Stimulated activated CD8-positive, alpha-beta memory T cell treated with anti-CD3 and anti-CD28 coated beads, Interleukin-15, amount 100 ng/mL, for 1 hour (primary cell): ENCODE results near the gene PAX7.
"Not testable (repeated sequence)": the region's sequence is repeated elsewhere in the genome, so short reads cannot be mapped to it uniquely, and the experiment has no call there.

Experiments
- DNase-seq: peaks from one replicate; pipeline ENCODE4 v3.0.0-alpha.2; 2020; ENCODE audit warnings: low read depth

The PAX7 gene

GRCh38 chr1:18760156-18760555 lies 129.5 kb downstream of the PAX7 start:
- no peak for DNase-seq

- no peak for DNase-seq
Measured at GRCh38 chr1:18761948-18762840, 131.5 kb downstream of the PAX7 start.

GRCh38 chr1:18764362-18764761 lies 133.7 kb downstream of the PAX7 start:
- DNase-seq = no peak

GRCh38 chr1:18765725-18766124 lies 135.1 kb downstream of the PAX7 start:
- no peak for DNase-seq

GRCh38 chr1:18766328-18766727 lies 135.7 kb downstream of the PAX7 start:
- no peak for DNase-seq

- not testable (repeated sequence) for DNase-seq
Measured at GRCh38 chr1:18767576-18767975, 136.9 kb downstream of the PAX7 start.

GRCh38 chr1:18768086-18768485 lies 137.4 kb downstream of the PAX7 start:
- DNase-seq = no peak

GRCh38 chr1:18769140-18769539 lies 138.5 kb downstream of the PAX7 start:
- DNase-seq = no peak

- no peak for DNase-seq
Measured at GRCh38 chr1:18770799-18771198, 140.2 kb downstream of the PAX7 start.

GRCh38 chr1:18773753-18774152 lies 143.1 kb downstream of the PAX7 start:
- no peak for DNase-seq

GRCh38 chr1:18775341-18775740 lies 144.7 kb downstream of the PAX7 start:
- DNase-seq = no peak

- no peak for DNase-seq
Measured at GRCh38 chr1:18776777-18777176, 146.1 kb downstream of the PAX7 start.

GRCh38 chr1:18778437-18778836 lies 147.8 kb downstream of the PAX7 start:
- DNase-seq = no peak

- no peak for DNase-seq
Measured at GRCh38 chr1:18781031-18781430, 150.4 kb downstream of the PAX7 start.

- no peak for DNase-seq
Measured at GRCh38 chr1:18783705-18784481, 153.2 kb downstream of the PAX7 start.

GRCh38 chr1:18784482-18784831 lies 153.8 kb downstream of the PAX7 start:
- DNase-seq = no peak

GRCh38 chr1:18786149-18786548 lies 155.5 kb downstream of the PAX7 start:
- DNase-seq = no peak

- DNase-seq = no peak
Measured at GRCh38 chr1:18787825-18788385, 157.3 kb downstream of the PAX7 start.

GRCh38 chr1:18789246-18789645 lies 158.6 kb downstream of the PAX7 start:
- DNase-seq = no peak

- no peak for DNase-seq
Measured at GRCh38 chr1:18792747-18793146, 162.1 kb downstream of the PAX7 start.

GRCh38 chr1:18793164-18793563 lies 162.5 kb downstream of the PAX7 start:
- DNase-seq = no peak

- no peak for DNase-seq
Measured at GRCh38 chr1:18794051-18794450, 163.4 kb downstream of the PAX7 start.

- no peak for DNase-seq
Measured at GRCh38 chr1:18794561-18794960, 163.9 kb downstream of the PAX7 start.
